ENCODE results near the gene TTF1.

GRCh38 chr9:132447902-132448301 lies 41.3 kb upstream of the TTF1 start:
- no peak for TF ChIP-seq CTCF (IDR thresholded peaks at IDR 0.05; ENCODE audit: low read depth, low read length)
- TF ChIP-seq POLR2A (IDR thresholded peaks at IDR 0.05; ENCODE audit: extremely low read depth, insufficient read length) = no peak
- TF ChIP-seq MAX (IDR thresholded peaks at IDR 0.05; ENCODE audit: low read depth, low read length) = no peak
